K562 (cell line): ENCODE measurements around the gene TUBG2. TPM values are rescaled to one million over a fixed set of nuclear protein-coding genes. Genes with fewer than 3 reads are reported as not detected.
A peak's percentile ranks its signal among the peaks of the same experiment; 100 is the strongest.

Experiments used
- ARNT ChIP-seq, 2 experiments: fragments of 450-650 bp; IDR thresholded peaks; 2 replicates each; pipeline ENCODE4 v1.6.1; 2016; ENCODE audit warnings: mild to moderate bottlenecking in 1 of 2
- CGGBP1 ChIP-seq: fragments of 250-450 bp; sonication (Bioruptor Pico); IDR thresholded peaks from 2 replicates; pipeline ENCODE4 v1.9.0; 2021; ENCODE audit warnings: mild to moderate bottlenecking
- CHCHD3 ChIP-seq: fragments of 250-450 bp; sonication (Bioruptor Pico); IDR thresholded peaks from 2 replicates; pipeline ENCODE4 v2.1.2; 2022; ENCODE audit warnings: mild to moderate bottlenecking
- CREB5 ChIP-seq: fragments of 250-450 bp; sonication (Bioruptor Pico); IDR thresholded peaks from 2 replicates; pipeline ENCODE4 v1.5.0; 2020; ENCODE audit warnings: mild to moderate bottlenecking
- ELK1 ChIP-seq: sonication (generic); formaldehyde crosslinking; IDR thresholded peaks from 2 replicates; pipeline ENCODE4 v1.8.1; 2022; ENCODE audit warnings: missing genetic modification reagents
- GABPA ChIP-seq: fragments of 200-800 bp; sonication (Bioruptor generic); conservative IDR thresholded peaks from 2 replicates; pipeline ENCODE4 v1.6.1; 2016; ENCODE audit warnings: low read depth, missing genetic modification characterization, missing compliant biosample characterization
- HDAC3 ChIP-seq: fragments of 450-650 bp; IDR thresholded peaks from 2 replicates; pipeline ENCODE4 v1.6.1; 2018; ENCODE audit warnings: borderline replicate concordance, mild to moderate bottlenecking, moderate library complexity; ENCODE audit not compliant: partially characterized antibody
- HDGF ChIP-seq: fragments of 450-650 bp; IDR thresholded peaks from 2 replicates; pipeline ENCODE4 v1.6.1; 2016
- MAFF ChIP-seq: IDR thresholded peaks from 2 replicates; pipeline ENCODE4 v1.6.1; 2012; ENCODE audit warnings: low read length, improper control_type of control experiment
- MBD2 ChIP-seq: sonication (generic); IDR thresholded peaks from 2 replicates; pipeline ENCODE4 v1.6.1; 2016; ENCODE audit warnings: low read depth, borderline replicate concordance
- NCOR1 ChIP-seq: fragments of 450-650 bp; IDR thresholded peaks from 2 replicates; pipeline ENCODE4 v1.6.1; 2016; ENCODE audit warnings: mild to moderate bottlenecking, moderate library complexity
- NUFIP1 ChIP-seq: fragments of 450-650 bp; IDR thresholded peaks from 2 replicates; pipeline ENCODE4 v1.6.1; 2018; ENCODE audit not compliant: partially characterized antibody
- RBM14 ChIP-seq: fragments of 200-400 bp; formaldehyde crosslinking; IDR thresholded peaks from 2 replicates; pipeline ENCODE4 v1.6.1; 2018; ENCODE audit warnings: low read depth, mild to moderate bottlenecking, low read length, moderate library complexity, borderline replicate concordance; ENCODE audit not compliant: insufficient read depth
- SMAD2 ChIP-seq: fragments of 150-350 bp; IDR thresholded peaks from 2 replicates; pipeline ENCODE4 v1.6.1; 2014; ENCODE audit warnings: low read depth, mild to moderate bottlenecking, low read length
- SRSF3 ChIP-seq: fragments of 200-400 bp; formaldehyde crosslinking; IDR thresholded peaks from 2 replicates; pipeline ENCODE4 v1.6.1; 2016; ENCODE audit warnings: mild to moderate bottlenecking, low read length, moderate library complexity; ENCODE audit not compliant: insufficient read depth
- TBL1XR1 ChIP-seq, 2 experiments: IDR thresholded peaks; 2 replicates each; pipeline ENCODE4 v1.6.1; 2012; ENCODE audit warnings: improper control_type of control experiment in 2 of 2, low read length in 2 of 2, mild to moderate bottlenecking in 1 of 2
- TCF7L2 ChIP-seq: fragments of 150-350 bp; IDR thresholded peaks from 2 replicates; pipeline ENCODE4 v1.6.1; 2016; ENCODE audit warnings: low read depth, mild to moderate bottlenecking, low read length, moderate library complexity
- TFAP4 ChIP-seq: sonication (generic); formaldehyde crosslinking; IDR thresholded peaks from 2 replicates; pipeline ENCODE4 v1.8.0; 2022; ENCODE audit warnings: missing genetic modification reagents, mild to moderate bottlenecking, moderate library complexity, borderline replicate concordance
- TRIM28 ChIP-seq: fragments of 450-650 bp; IDR thresholded peaks from 2 replicates; pipeline ENCODE4 v1.6.1; 2017
- ZC3H4 ChIP-seq: sonication (generic); formaldehyde crosslinking; IDR thresholded peaks from 2 replicates; pipeline ENCODE4 v1.9.0; 2021; ENCODE audit warnings: missing genetic modification reagents, borderline replicate concordance
- ZKSCAN1 ChIP-seq: fragments of 150-350 bp; IDR thresholded peaks from 2 replicates; pipeline ENCODE4 v1.6.1; 2016; ENCODE audit warnings: low read depth, low read length
- ZNF140 ChIP-seq: fragments of 250-450 bp; sonication (Bioruptor Pico); IDR thresholded peaks from 2 replicates; pipeline ENCODE4 v1.8.0; 2021; ENCODE audit warnings: moderate library complexity, mild to moderate bottlenecking, inconsistent platforms
- ZNF217 ChIP-seq: sonication (generic); formaldehyde crosslinking; IDR thresholded peaks from 2 replicates; pipeline ENCODE4 v1.8.0; 2022; ENCODE audit warnings: mild to moderate bottlenecking, missing genetic modification reagents
- ZNF561 ChIP-seq: fragments of 450-650 bp; formaldehyde crosslinking; conservative IDR thresholded peaks from 2 replicates; pipeline ENCODE4 v1.4.0; 2020; ENCODE audit warnings: mild to moderate bottlenecking, moderate library complexity
- ZNF764 ChIP-seq: fragments of 250-450 bp; sonication (Bioruptor Pico); IDR thresholded peaks from 2 replicates; pipeline ENCODE4 v1.4.0; 2020; ENCODE audit warnings: low read depth, mild to moderate bottlenecking, moderate library complexity
- ZNF77 ChIP-seq: fragments of 250-450 bp; sonication (Bioruptor Pico); IDR thresholded peaks from 2 replicates; pipeline ENCODE4 v1.5.0; 2020
- ZSCAN32 ChIP-seq: fragments of 450-650 bp; formaldehyde crosslinking; IDR thresholded peaks from 2 replicates; pipeline ENCODE4 v1.4.0; 2020; ENCODE audit warnings: mild to moderate bottlenecking, moderate library complexity
- polyA plus RNA-seq, 8 experiments: library from polyadenylated mRNA; depleted of rRNA in 4 of 8; stranded (reverse) in 5 of 8; unstranded in 3 of 8; fragments of >200 nt; fragmentation: Nextera tagmentation in 2 of 8; fragmentation: Illumina TruSeq in 1 of 8; extraction: Ambion mirVana in 2 of 8; extraction: Trizol in 1 of 8; gene quantifications; 2 replicates each; pipeline versions ENCODE4 v1.2.1 to v1.2.3, GENCODE V29; 2011 to 2014; ENCODE audit warnings: inconsistent platforms in 1 of 8, missing spikeins in 1 of 8
- total RNA-seq, 7 experiments: library from RNA; depleted of rRNA in 6 of 7; stranded (reverse); fragments of >200 nt in 6 of 7; fragmentation: Illumina TruSeq in 2 of 7; extraction: Trizol in 2 of 7; gene quantifications; 2 replicates each; pipeline versions ENCODE4 v1.2.1 to v1.2.3, GENCODE V29; 2011 to 2021; ENCODE audit warnings: low replicate concordance in 1 of 7

TUBG2 gene
- total and polyA plus RNA-seq, 9 of the 15 experiments (the other 6 are each of a cell fraction or from before 2014, with no cell fraction given) = 0.09 to 0.80 (median 0.24) TPM; not detected in 2

GRCh38 chr17:42632949-42633444 lies 26.1 kb upstream of the TUBG2 start (continued):
- TF ChIP-seq MAFF (no peak), ZNF217 (CRISPR knock-in tag) (no peak), TBL1XR1 (IDR thresholded peaks at IDR 0.05; ENCODE audit: low read length in 2 of 2) (peak in 1 of 2 experiments; percentile 42; a peak in 2 of 4 replicates), ZSCAN32 (CRISPR knock-in tag) (no peak), ZC3H4 (CRISPR knock-in tag) (no peak), ZNF140 (CRISPR knock-in tag) (no peak), SMAD2 (no peak), SRSF3 (no peak), NUFIP1 (no peak), ZNF561 (CRISPR knock-in tag) (no peak), HDAC3 (peak; percentile 53), ARNT (IDR thresholded peaks at IDR 0.05) (peak in 1 of 2 experiments; percentile 81; a peak in 2 of 4 replicates), RBM14 (no peak), CHCHD3 (CRISPR knock-in tag) (no peak), CGGBP1 (CRISPR knock-in tag) (0 out of 2 replicates have a peak, but pooled peaks have one; percentile 28), HDGF (no peak), ELK1 (CRISPR knock-in tag) (no peak), ZKSCAN1 (no peak), ZNF77 (CRISPR knock-in tag) (no peak), TFAP4 (CRISPR knock-in tag) (no peak; the same call in 1 of the 2 replicates), NCOR1 (peak; percentile 88), MBD2 (no peak), TRIM28 (no peak; the same call in 1 of the 2 replicates), CREB5 (CRISPR knock-in tag) (no peak), TCF7L2 (no peak), ZNF764 (no peak), GABPA (peak; percentile 26; the same call in 1 of the 2 replicates)
